MM.1S (cell line): Measurements from ENCODE around the gene BBS10.

ENCODE experiments used
- CTCF ChIP-seq: fragments of 300-600 bp; sonication (generic); IDR thresholded peaks from 2 replicates; pipeline ENCODE4 v1.5.1; 2016; ENCODE audit warnings: antibody characterized with exemption, low read length, mixed read lengths
- EZH2 ChIP-seq: fragments of 300-600 bp; sonication (generic); optimal IDR thresholded peaks from 2 replicates; pipeline ENCODE3; 2017; ENCODE audit warnings: low read depth, mild to moderate bottlenecking, antibody characterized with exemption, low read length, mixed read lengths
- EZH2phosphoT487 ChIP-seq: fragments of 300-600 bp; sonication (generic); IDR thresholded peaks from 2 replicates; pipeline ENCODE4 v1.6.1; 2018; ENCODE audit warnings: antibody characterized with exemption, low read length

DNA sequence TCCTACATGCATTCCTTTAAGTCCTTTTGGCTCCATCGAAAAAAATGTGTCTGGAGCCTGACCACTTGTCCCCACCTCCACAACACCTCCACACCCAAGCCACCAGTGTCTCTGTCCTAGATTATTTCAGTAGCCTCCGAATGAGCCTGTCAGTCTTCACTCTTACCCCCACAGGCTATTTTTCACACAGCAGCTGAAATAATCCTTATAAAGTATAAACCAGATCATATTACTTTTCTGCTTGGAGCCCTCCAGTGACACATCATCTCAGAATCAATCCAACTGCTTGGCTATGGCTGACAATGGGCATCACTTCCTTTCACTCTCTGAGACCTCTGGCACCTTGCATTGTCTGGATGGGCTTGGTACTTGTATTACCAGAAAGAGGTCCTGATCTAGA is 44.9 kb downstream of the BBS10 start:
- TF ChIP-seq EZH2: no peak
- TF ChIP-seq CTCF: no peak
- no peak for TF ChIP-seq EZH2phosphoT487
